Type B pancreatic cell (in vitro differentiated cells): Measurements from ENCODE around the gene LCAT. TPM values are rescaled to one million over a fixed set of nuclear protein-coding genes. Genes with fewer than 3 reads are reported as not detected.

Experiments used
- DNase-seq: peaks from one replicate; pipeline ENCODE4 v3.0.0; 2021; ENCODE audit warnings: mixed read lengths; ENCODE audit not compliant: unreplicated experiment; ENCODE audit errors: extremely low spot score
- H3K27ac Mint-ChIP-seq: 2 replicates; pipeline ENCODE4 v1.8.0; 2021; ENCODE audit warnings: mild to moderate bottlenecking, mixed read lengths
- H3K27me3 Mint-ChIP-seq: 2 replicates; pipeline ENCODE4 v1.8.0; 2021; ENCODE audit warnings: mixed read lengths
- H3K36me3 Mint-ChIP-seq: 2 replicates; pipeline ENCODE4 v1.8.0; 2021; ENCODE audit warnings: mixed read lengths
- H3K4me1 Mint-ChIP-seq: one replicate; pipeline ENCODE4 v1.8.0; 2021; ENCODE audit warnings: mixed read lengths; ENCODE audit not compliant: unreplicated experiment
- H3K4me3 Mint-ChIP-seq: 2 replicates; pipeline ENCODE4 v1.8.0; 2021; ENCODE audit warnings: mild to moderate bottlenecking, mixed read lengths
- H3K9me3 Mint-ChIP-seq: 2 replicates; pipeline ENCODE4 v1.8.0; 2021; ENCODE audit warnings: mixed read lengths
- CTCF ChIP-seq: fragments of 200-600 bp; sonication (generic); conservative IDR thresholded peaks from 2 replicates; pipeline ENCODE4 v1.5.0; 2021; ENCODE audit warnings: antibody characterized with exemption, mild to moderate bottlenecking
- total RNA-seq: library from RNA; stranded (reverse); gene quantifications from 2 replicates; pipeline ENCODE4 v1.2.1, GENCODE V29; 2021; ENCODE audit warnings: low replicate concordance

The LCAT gene
- total RNA-seq, 1 donor from 2014 or later: 26.1 TPM

- H3K36me3 Mint-ChIP-seq: no peaks in the 10 kb centered on the region
- H3K4me1 Mint-ChIP-seq: peaks cover 4% of the 10 kb centered on the region
- no peak for TF ChIP-seq CTCF
- no peaks in the 10 kb centered on the region for H3K27me3 Mint-ChIP-seq
- no peak overlapping the region for H3K4me3 Mint-ChIP-seq
- DNase-seq: no peak
- H3K27ac Mint-ChIP-seq: no peak overlapping the region
- no peaks in the 10 kb centered on the region for H3K9me3 Mint-ChIP-seq
Observed at GRCh38 chr16:67989322-67990017, 45.5 kb upstream of the LCAT start.

GRCh38 chr16:67988675-67989074 lies 44.8 kb upstream of the LCAT start:
- H3K27ac Mint-ChIP-seq: no peak overlapping the region
- H3K27me3 Mint-ChIP-seq: no peaks in the 10 kb centered on the region
- TF ChIP-seq CTCF: no peak
- no peaks in the 10 kb centered on the region for H3K9me3 Mint-ChIP-seq
- no peak for DNase-seq
- no peak overlapping the region for H3K4me3 Mint-ChIP-seq
- peaks cover 4% of the 10 kb centered on the region for H3K4me1 Mint-ChIP-seq
- no peaks in the 10 kb centered on the region for H3K36me3 Mint-ChIP-seq

GRCh38 chr16:67987460-67988160 lies 43.7 kb upstream of the LCAT start:
- H3K36me3 Mint-ChIP-seq: no peaks in the 10 kb centered on the region
- H3K9me3 Mint-ChIP-seq: no peaks in the 10 kb centered on the region
- no peaks in the 10 kb centered on the region for H3K27me3 Mint-ChIP-seq
- no peak overlapping the region for H3K27ac Mint-ChIP-seq
- TF ChIP-seq CTCF: no peak
- no peak overlapping the region for H3K4me3 Mint-ChIP-seq
- H3K4me1 Mint-ChIP-seq: peaks cover 4% of the 10 kb centered on the region
- no peak for DNase-seq

GRCh38 chr16:67986949-67987348 lies 43.0 kb upstream of the LCAT start:
- no peak overlapping the region for H3K27ac Mint-ChIP-seq
- no peaks in the 10 kb centered on the region for H3K36me3 Mint-ChIP-seq
- TF ChIP-seq CTCF: no peak
- no peaks in the 10 kb centered on the region for H3K27me3 Mint-ChIP-seq
- no peak for DNase-seq
- no peak overlapping the region for H3K4me3 Mint-ChIP-seq
- H3K9me3 Mint-ChIP-seq: no peaks in the 10 kb centered on the region
- H3K4me1 Mint-ChIP-seq: peaks cover 4% of the 10 kb centered on the region

- no peak overlapping the region for H3K27ac Mint-ChIP-seq
- no peak for DNase-seq
- H3K4me3 Mint-ChIP-seq: no peak overlapping the region
- TF ChIP-seq CTCF: no peak
- H3K36me3 Mint-ChIP-seq: no peaks in the 10 kb centered on the region
- no peaks in the 10 kb centered on the region for H3K9me3 Mint-ChIP-seq
- H3K4me1 Mint-ChIP-seq: peaks cover 4% of the 10 kb centered on the region
- peaks cover 4% of the 10 kb centered on the region for H3K27me3 Mint-ChIP-seq
Observed at GRCh38 chr16:67982011-67982696, 38.2 kb upstream of the LCAT start.
